HG03469 (cell line): ENCODE measurements around the gene SSX4B.
"Not testable (repeated sequence)": the region's sequence is repeated elsewhere in the genome, so short reads cannot be mapped to it uniquely, and the experiment has no call there.

Experiments
- ATAC-seq: cut with Tn5 transposase; IDR thresholded peaks from one replicate; pipeline ENCODE4 v1.9.1; 2021; ENCODE audit warnings: mild to moderate bottlenecking, moderate library complexity, moderate number of reproducible peaks; ENCODE audit not compliant: unreplicated experiment

Gene SSX4B

GRCh38 chrX:48356315-48357094 is 55.3 kb downstream of the SSX4B start, which contains the start of gene SSX3:
TSS of gene SSX3 (minus strand) at chrX:48356703. CDS start at chrX:48355249, 1,454 bp downstream.
- ATAC-seq, result not testable (repeated sequence)
